HUES6 (cell line): ENCODE measurements around the gene PARP6.
A peak's percentile ranks its signal among the peaks of the same experiment; 100 is the strongest.

Source experiments
- H3K27ac ChIP-seq: 2 replicates; pipeline ENCODE4 v1.7.0; 2013; ENCODE audit warnings: low read depth, mild to moderate bottlenecking, low read length, inconsistent platforms
- H3K27me3 ChIP-seq: 2 replicates; pipeline ENCODE4 v1.6.1; 2013; ENCODE audit warnings: low read length; ENCODE audit not compliant: control insufficient read depth, insufficient read depth
- H3K36me3 ChIP-seq: 2 replicates; pipeline ENCODE4 v1.6.1; 2013; ENCODE audit warnings: low read length; ENCODE audit not compliant: control insufficient read depth, insufficient read depth
- H3K4me1 ChIP-seq: 2 replicates; pipeline ENCODE4 v1.6.1; 2013; ENCODE audit warnings: low read length; ENCODE audit not compliant: control insufficient read depth, insufficient read depth
- H3K4me3 ChIP-seq: 2 replicates; pipeline ENCODE4 v1.5.1; 2013; ENCODE audit warnings: low read depth, low read length
- H3K9ac ChIP-seq: one replicate; pipeline ENCODE4 v1.6.1; 2013; ENCODE audit warnings: mild to moderate bottlenecking, low read length
- H3K9me3 ChIP-seq: 2 replicates; pipeline ENCODE4 v1.6.1; 2013; ENCODE audit warnings: low read depth, low read length; ENCODE audit not compliant: control insufficient read depth, insufficient read depth

PARP6 gene

GRCh38 chr15:72199205-72199515, 73.2 kb downstream of the PARP6 start:
- H3K27ac ChIP-seq = no peak overlapping the region

GRCh38 chr15:72198356-72199204, 73.8 kb downstream of the PARP6 start:
- Histone ChIP-seq H3K9me3 (no peaks in the 10 kb centered on the region), H3K27me3 (peaks cover 18% of the 10 kb centered on the region), H3K36me3 (peaks cover 52% of the 10 kb centered on the region), H3K27ac (no peak overlapping the region), H3K4me3 (peak overlapping the region; percentile 44; the same call in 1 of the 2 replicates), H3K9ac (peak overlapping the region; percentile 1), H3K4me1 (peaks cover 11% of the 10 kb centered on the region; the same call in 1 of the 2 replicates)

More at GRCh38 chr15:72199205-72199515, 73.2 kb downstream of the PARP6 start:
- H3K9me3 ChIP-seq = no peaks in the 10 kb centered on the region
- no peak overlapping the region for H3K9ac ChIP-seq
- H3K4me1 ChIP-seq = peaks cover 6% of the 10 kb centered on the region; the same call in 1 of the 2 replicates
- H3K4me3 ChIP-seq = no peak overlapping the region
- peaks cover 57% of the 10 kb centered on the region for H3K36me3 ChIP-seq
- peaks cover 18% of the 10 kb centered on the region for H3K27me3 ChIP-seq

DNA sequence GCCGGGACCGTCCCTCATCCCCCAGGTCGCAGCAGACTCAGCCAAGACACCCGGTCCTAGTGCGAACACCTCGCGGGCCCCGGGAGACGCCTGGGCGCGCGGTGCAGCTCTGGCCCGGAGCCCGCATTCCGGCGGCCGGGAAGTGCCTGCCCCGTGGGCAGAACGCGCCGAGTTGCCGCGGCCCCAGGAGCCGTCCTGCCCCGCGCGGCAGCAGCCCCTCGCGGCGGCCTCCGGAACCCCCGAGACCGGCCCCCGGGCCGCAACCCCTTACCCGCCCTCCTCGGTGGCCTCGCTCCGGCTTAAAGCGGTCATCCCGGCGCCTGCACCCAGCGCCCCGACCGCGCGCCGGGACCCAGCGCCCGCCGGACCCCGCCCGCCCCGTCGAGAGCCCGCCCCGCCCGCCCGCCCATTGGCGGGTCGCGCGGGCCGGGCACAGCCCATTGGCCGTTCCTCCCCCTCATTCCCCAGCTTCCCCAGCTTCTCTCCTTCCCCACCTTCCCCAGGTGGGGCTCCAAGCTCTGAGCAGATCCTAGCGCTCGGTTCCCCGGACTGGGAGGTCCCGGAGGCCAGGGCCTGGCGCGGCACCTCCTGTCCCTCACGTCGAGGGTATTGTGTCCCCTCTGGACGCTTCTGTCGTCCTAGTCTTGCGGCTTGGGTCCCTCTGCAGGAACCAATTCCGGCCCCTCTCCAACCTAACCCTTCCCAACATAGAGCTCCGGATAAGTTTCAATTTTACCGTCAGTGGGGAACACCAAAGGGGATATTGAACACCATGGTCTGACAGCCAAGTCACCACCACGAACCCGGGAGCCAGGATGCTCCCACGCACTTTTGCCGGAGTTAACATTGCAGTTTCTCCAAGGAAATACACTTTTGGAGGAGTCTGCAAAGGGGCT, 74.6 kb downstream of the PARP6 start, which contains the start of gene GRAMD2A:
GRAMD2A (minus strand) TSS at position 328 of the 896 bp plus-strand sequence.
- Histone ChIP-seq H3K27me3 (peaks cover 18% of the 10 kb centered on the region), H3K4me1 (peaks cover 11% of the 10 kb centered on the region; the same call in 1 of the 2 replicates), H3K27ac (no peak within 1 kb of the TSS), H3K36me3 (peaks cover 43% of the 10 kb centered on the region), H3K9ac (peak within 1 kb of the TSS; percentile 52), H3K9me3 (no peaks in the 10 kb centered on the region), H3K4me3 (peak within 1 kb of the TSS; percentile 77)

DNA sequence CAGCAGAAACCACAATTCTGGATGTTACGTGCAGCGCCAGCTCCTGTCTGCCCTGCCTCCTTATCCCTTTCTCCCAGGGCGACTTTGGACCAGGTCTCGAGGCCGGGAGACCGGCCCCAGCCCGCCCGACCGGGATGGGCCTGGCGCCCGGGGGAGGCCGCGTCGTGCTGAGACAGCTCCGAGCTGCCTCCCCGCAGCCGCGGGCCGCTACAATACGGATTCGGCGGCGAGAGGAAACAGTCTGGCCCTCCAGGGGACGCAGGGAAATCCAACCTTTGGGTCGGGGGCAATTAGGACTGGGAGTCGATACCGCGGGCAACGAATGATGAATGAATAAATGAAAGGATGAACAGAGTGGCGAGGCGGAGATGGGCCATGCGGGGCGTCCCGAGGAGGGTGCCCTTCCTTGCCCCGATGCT, 75.3 kb downstream of the PARP6 start:
- Histone ChIP-seq H3K27me3 (peaks cover 18% of the 10 kb centered on the region), H3K36me3 (peaks cover 36% of the 10 kb centered on the region), H3K9me3 (no peaks in the 10 kb centered on the region), H3K4me1 (peaks cover 11% of the 10 kb centered on the region; the same call in 1 of the 2 replicates), H3K27ac (no peak overlapping the region), H3K4me3 (peak overlapping the region; percentile 77), H3K9ac (peak overlapping the region; percentile 52)

- H3K36me3 ChIP-seq = peaks cover 31% of the 10 kb centered on the region
- no peak overlapping the region for H3K27ac ChIP-seq
- no peaks in the 10 kb centered on the region for H3K9me3 ChIP-seq
- H3K4me1 ChIP-seq = peaks cover 11% of the 10 kb centered on the region; the same call in 1 of the 2 replicates
- peaks cover 18% of the 10 kb centered on the region for H3K27me3 ChIP-seq
- H3K9ac ChIP-seq = no peak overlapping the region
- peak overlapping the region; percentile 77 for H3K4me3 ChIP-seq
Measured at GRCh38 chr15:72196409-72197040, 75.8 kb downstream of the PARP6 start.

- no peak overlapping the region for H3K9ac ChIP-seq
- H3K27ac ChIP-seq = no peak overlapping the region
- H3K27me3 ChIP-seq = peaks cover 18% of the 10 kb centered on the region
- peaks cover 11% of the 10 kb centered on the region; the same call in 1 of the 2 replicates for H3K4me1 ChIP-seq
- no peak overlapping the region for H3K4me3 ChIP-seq
- no peaks in the 10 kb centered on the region for H3K9me3 ChIP-seq
- peaks cover 17% of the 10 kb centered on the region for H3K36me3 ChIP-seq
Measured at GRCh38 chr15:72195101-72195511, 77.2 kb downstream of the PARP6 start.

DNA sequence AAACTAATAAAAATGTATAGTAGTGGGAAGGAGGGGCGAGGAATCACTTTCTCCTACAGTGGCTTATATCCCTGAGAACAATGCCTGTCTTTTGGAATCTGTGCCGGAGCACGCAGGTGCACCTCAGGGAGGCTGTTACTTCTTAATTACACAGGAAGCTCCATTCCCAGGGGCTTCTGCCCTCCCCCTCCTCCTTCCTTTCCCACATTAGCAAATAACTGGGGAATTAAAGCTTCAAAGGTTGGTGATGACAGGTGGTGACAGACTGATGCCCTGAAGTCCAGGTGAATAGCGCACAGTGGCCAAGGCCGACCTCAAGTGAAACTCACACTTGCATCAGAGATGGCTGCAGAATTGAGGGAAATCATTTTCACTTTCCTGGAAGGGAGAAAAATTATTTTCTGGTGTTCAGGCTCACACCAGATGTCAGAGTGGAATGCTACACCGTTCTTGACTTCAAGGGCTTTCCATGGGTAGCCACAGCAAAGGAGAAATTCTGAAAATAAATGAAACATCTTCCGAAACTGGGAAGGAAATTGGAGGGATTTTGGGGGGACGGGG, 78.4 kb downstream of the PARP6 start:
- Histone ChIP-seq H3K4me3 (no peak overlapping the region), H3K4me1 (peaks cover 11% of the 10 kb centered on the region; the same call in 1 of the 2 replicates), H3K27me3 (peaks cover 18% of the 10 kb centered on the region), H3K27ac (no peak overlapping the region), H3K9me3 (no peaks in the 10 kb centered on the region), H3K36me3 (peaks cover 5% of the 10 kb centered on the region), H3K9ac (no peak overlapping the region)

GRCh38 chr15:72192416-72192815, 79.9 kb downstream of the PARP6 start:
- H3K9ac ChIP-seq = no peak overlapping the region

More at GRCh38 chr15:72192416-72192815, 79.9 kb downstream of the PARP6 start:
- peaks cover 18% of the 10 kb centered on the region for H3K27me3 ChIP-seq
- H3K27ac ChIP-seq = no peak overlapping the region
- no peak overlapping the region for H3K4me3 ChIP-seq
- H3K36me3 ChIP-seq = no peaks in the 10 kb centered on the region
- H3K4me1 ChIP-seq = peaks cover 11% of the 10 kb centered on the region; the same call in 1 of the 2 replicates
- no peaks in the 10 kb centered on the region for H3K9me3 ChIP-seq
